Body of pancreas (tissue), 4 donors: ENCODE data around the gene LRRC32. TPM values are rescaled to one million over a fixed set of nuclear protein-coding genes. Genes with fewer than 3 reads are reported as not detected.

Source experiments
- ATAC-seq: fragments of 150-250 bp; one replicate; pipeline ENCODE4 v1.9.1; 2016
- DNase-seq, 4 donors: peaks; one replicate each; pipeline ENCODE4 v3.0.0-alpha.2; 2019
- H3K27ac ChIP-seq, 4 donors: fragments of 200-600 bp; sonication (generic); 1 replicate in 3 of 4; 2 replicates in 1 of 4; pipeline versions ENCODE4 v1.5.1 to v1.6.1; 2016 to 2019; ENCODE audit warnings: mild to moderate bottlenecking in 1 of 4, mixed read lengths in 1 of 4, moderate library complexity in 1 of 4
- H3K27me3 ChIP-seq, 2 donors: fragments of 200-600 bp; sonication (generic); one replicate each; pipeline ENCODE4 v1.6.0; 2016; ENCODE audit warnings: mild to moderate bottlenecking in 1 of 2
- H3K36me3 ChIP-seq, 2 donors: fragments of 200-600 bp; sonication (generic); replicated peaks in 1 of 2; 2 replicates each; pipeline ENCODE4 v1.5.1; 2016; ENCODE audit warnings: low read depth in 2 of 2; ENCODE audit not compliant: insufficient read depth in 1 of 2
- H3K4me1 ChIP-seq: fragments of 200-600 bp; sonication (generic); one replicate; pipeline ENCODE4 v1.6.0; 2016
- H3K4me3 ChIP-seq, 2 donors: fragments of 200-600 bp; sonication (generic); 1 replicate in 1 of 2; 2 replicates in 1 of 2; pipeline ENCODE4 v1.5.1; 2016 to 2019
- H3K9me3 ChIP-seq, 3 donors: fragments of 200-600 bp; sonication (generic); 1 replicate in 2 of 3; 2 replicates in 1 of 3; pipeline ENCODE4 v1.5.1; 2016
- POLR2A ChIP-seq, 3 donors: fragments of 450-650 bp; IDR thresholded peaks; one replicate each; pipeline ENCODE4 v1.6.1; 2016; ENCODE audit warnings: antibody characterized with exemption in 3 of 3, mild to moderate bottlenecking in 2 of 3
- WGBS, 2 donors: methylation state at CpG; one replicate each; pipeline ENCODE4 v1.1.5; 2017; 5-methylcytosine and 5-hydroxymethylcytosine counted together
- intact Hi-C: fragments of 100-400 bp; cut with DNase I; formaldehyde crosslinking; loops from one replicate; pipeline ENCODE4 v1.15.1; 2023
- total RNA-seq, 2 donors: library from RNA; depleted of rRNA; stranded (reverse); fragments of >200 nt; gene quantifications; one replicate each; pipeline ENCODE4 v1.1.0, GENCODE V29; 2016
- TF ChIP-seq, protein P1 (sequence below), 7 experiments: fragments of 450-650 bp in 4 of 7; fragments of 200-600 bp in 3 of 7; sonication (generic) in 3 of 7; IDR thresholded peaks; one replicate each; pipeline ENCODE4 v1.5.1; 2016 to 2019; ENCODE audit warnings: antibody characterized with exemption in 7 of 7

LRRC32 gene
- total RNA-seq, 2 donors from 2014 or later: 9.1 to 17.8 TPM

DNA sequence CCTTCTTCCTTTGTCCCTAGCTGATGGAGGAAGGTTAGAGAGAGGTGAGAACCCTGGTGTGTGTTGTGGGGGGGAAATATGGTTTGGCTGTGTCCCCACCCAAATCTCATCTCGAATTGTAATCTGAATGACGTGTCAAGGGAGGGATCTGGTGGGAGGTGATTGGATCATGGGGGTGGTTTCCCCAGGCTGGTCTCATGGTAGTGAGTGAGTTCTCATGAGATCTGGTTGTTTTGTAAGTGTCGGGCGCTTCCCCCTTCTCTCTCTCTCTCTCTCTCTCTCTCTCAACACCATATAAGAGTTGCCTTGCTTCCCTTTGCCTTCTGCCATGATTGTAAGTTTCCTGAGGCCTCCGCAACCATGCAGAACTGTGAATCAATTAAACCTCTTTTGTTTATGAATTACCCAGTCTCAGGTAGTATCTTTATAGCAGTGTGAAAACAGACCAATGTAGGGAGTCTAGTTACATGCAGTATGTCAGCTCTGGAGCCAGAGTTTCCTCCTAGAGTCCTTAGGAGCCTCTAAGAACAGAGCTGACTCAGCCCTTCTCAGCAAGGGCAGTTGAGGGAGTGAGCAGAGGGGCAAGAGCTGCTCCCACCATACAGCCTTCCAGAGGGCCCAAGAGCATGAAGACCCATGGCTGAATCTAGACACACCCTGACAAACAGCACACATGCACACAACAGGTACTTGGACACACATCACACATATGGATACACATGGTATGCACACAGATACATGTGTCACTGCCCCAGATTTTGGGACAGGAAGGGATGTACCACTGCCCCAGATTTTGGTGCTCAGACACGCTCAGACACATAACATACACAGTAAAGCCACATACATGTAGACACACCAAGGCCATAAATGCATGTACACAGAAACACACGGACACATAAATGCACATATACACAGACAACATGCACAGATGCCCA lies 12.9 kb upstream of the LRRC32 start:
- TF ChIP-seq, protein P1, sequence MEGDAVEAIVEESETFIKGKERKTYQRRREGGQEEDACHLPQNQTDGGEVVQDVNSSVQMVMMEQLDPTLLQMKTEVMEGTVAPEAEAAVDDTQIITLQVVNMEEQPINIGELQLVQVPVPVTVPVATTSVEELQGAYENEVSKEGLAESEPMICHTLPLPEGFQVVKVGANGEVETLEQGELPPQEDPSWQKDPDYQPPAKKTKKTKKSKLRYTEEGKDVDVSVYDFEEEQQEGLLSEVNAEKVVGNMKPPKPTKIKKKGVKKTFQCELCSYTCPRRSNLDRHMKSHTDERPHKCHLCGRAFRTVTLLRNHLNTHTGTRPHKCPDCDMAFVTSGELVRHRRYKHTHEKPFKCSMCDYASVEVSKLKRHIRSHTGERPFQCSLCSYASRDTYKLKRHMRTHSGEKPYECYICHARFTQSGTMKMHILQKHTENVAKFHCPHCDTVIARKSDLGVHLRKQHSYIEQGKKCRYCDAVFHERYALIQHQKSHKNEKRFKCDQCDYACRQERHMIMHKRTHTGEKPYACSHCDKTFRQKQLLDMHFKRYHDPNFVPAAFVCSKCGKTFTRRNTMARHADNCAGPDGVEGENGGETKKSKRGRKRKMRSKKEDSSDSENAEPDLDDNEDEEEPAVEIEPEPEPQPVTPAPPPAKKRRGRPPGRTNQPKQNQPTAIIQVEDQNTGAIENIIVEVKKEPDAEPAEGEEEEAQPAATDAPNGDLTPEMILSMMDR (IDR thresholded peaks at IDR 0.05): no peak
- no peak for TF ChIP-seq POLR2A (IDR thresholded peaks at IDR 0.05)
- DNase-seq (no peak), ATAC-seq (no peak)
- Histone ChIP-seq H3K36me3 (no peaks in the 10 kb centered on the region), H3K27me3 (no peaks in the 10 kb centered on the region), H3K4me3 (no peak overlapping the region), H3K27ac (no peak overlapping the region), H3K9me3 (no peaks in the 10 kb centered on the region), H3K4me1 (peaks cover 3% of the 10 kb centered on the region)
- intact Hi-C loops: no loop called here
- WGBS, 2 donors: 85 to 90% methylated on average over 6 to 7 of the region's 7 CpGs

DNA sequence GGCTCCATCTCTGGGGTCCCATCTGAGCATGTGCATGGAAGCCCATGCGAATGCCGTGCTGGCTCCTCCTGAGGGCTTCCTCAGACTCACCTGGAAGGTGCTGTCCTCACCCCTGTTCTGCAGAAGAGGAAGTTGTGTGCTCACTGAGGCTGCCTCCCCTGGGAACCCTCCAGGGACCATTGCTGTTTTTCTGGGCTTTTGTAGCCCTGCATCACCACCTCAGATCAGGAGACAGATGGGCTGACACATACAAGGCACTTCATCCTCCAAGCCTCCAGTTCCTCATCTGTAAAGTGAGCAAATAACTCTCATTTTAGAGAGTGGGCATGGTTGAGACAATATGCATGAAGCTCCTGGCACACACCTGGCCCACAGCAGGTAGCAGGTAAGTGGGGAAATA lies 12.1 kb upstream of the LRRC32 start:
- WGBS, 2 donors: 88 to 100% methylated on average over 2 of the region's 2 CpGs
- H3K27me3 ChIP-seq: no peaks in the 10 kb centered on the region
- H3K36me3 ChIP-seq: no peaks in the 10 kb centered on the region

DNA sequence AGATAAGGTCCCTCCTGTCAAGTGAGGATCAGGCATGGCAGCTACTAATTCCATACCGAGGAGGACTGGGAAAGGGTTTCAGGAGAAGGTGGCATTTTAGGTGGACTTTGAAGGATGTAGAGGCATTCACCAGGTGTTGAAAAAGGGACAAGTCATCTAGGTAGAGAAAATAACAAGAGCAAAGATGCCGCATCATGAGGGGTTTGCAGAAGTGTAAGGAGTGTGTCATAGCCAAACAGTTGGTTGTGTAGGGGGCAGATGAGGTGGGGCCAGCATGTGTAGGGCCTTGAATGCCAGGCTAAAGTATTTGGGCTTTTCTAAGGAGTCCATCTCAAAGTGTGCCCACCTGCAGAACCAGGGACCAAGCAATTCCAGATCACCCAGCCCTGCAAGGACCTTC lies 11.6 kb upstream of the LRRC32 start:
- 86 to 90% methylated on average over 2 of the region's 2 CpGs for WGBS, 2 donors
- Histone ChIP-seq H3K27ac (no peak overlapping the region), H3K27me3 (no peaks in the 10 kb centered on the region), H3K4me3 (no peak overlapping the region), H3K9me3 (no peaks in the 10 kb centered on the region), H3K36me3 (no peaks in the 10 kb centered on the region), H3K4me1 (peaks cover 3% of the 10 kb centered on the region)
- ATAC-seq: no peak
- no peak for DNase-seq
- TF ChIP-seq, protein P1 (IDR thresholded peaks at IDR 0.05): no peak
- no peak for TF ChIP-seq POLR2A (IDR thresholded peaks at IDR 0.05)
- intact Hi-C loops: no loop called here

More for the DNA sequence above, 12.1 kb upstream of the LRRC32 start:
- Histone ChIP-seq H3K27ac (no peak overlapping the region), H3K9me3 (no peaks in the 10 kb centered on the region), H3K4me3 (no peak overlapping the region), H3K4me1 (peaks cover 3% of the 10 kb centered on the region)
- DNase-seq (no peak), ATAC-seq (no peak)
- intact Hi-C loops: no loop called here
- TF ChIP-seq POLR2A (IDR thresholded peaks at IDR 0.05): no peak
- TF ChIP-seq, protein P1 (IDR thresholded peaks at IDR 0.05): no peak

DNA sequence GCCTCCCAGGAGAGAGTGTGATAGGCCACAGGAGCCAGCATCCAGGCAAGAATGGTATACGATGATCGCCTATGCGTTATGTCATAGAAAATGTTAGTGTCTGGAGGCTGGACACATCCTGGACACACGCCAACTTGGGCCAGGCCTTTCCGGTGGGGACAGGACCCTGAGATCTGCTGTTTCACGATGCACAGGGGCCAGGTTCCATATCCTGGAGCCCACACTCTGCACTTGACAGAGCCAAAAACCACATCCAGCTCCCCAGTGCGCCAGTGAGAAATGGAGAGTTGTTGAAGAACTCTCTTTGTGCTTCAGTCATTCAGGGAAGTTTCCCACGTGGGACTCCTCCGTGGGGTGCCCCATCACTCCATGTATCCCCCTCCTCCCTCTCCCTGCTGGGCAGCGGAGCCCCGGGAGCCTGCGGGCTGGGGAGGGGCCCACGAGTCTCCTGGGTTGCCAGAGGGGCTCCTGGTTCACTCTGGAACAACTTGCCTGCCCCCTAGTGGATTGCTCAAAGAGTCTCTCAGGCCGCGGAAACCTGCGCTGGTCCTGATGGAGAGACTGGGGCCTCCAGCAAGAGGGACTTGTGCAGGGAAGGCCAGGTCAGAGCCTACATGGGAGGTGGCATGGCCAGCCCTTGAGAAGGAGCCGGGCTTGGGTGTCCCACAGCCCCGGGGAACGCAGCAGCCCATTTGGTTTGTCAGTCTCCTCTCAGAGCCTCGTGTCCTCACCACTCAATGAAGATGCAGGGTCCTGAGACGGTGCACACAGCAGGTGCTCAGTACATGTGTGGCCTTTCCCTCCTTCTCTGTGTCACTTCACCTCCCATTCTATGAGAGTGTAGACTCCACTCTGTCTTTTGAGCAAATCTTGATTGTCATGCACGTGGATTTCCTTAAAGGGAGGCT lies 10.2 kb upstream of the LRRC32 start:
- TF ChIP-seq, protein P1 (IDR thresholded peaks at IDR 0.05): peak; percentile 58 to 72 (median 67)
- TF ChIP-seq POLR2A (IDR thresholded peaks at IDR 0.05): no peak
- WGBS, 2 donors: 27 to 40% methylated on average over 18 to 22 of the region's 22 CpGs
- Histone ChIP-seq H3K27me3 (no peaks in the 10 kb centered on the region), H3K4me3 (no peak overlapping the region), H3K9me3 (no peaks in the 10 kb centered on the region), H3K36me3 (no peaks in the 10 kb centered on the region), H3K4me1 (peaks cover 3% of the 10 kb centered on the region), H3K27ac (no peak overlapping the region)
- peak; percentile 63 to 68 (median 66) for DNase-seq
- peak; percentile 66 for ATAC-seq
- intact Hi-C loops: no loop called here
